ENCODE data around the gene C11orf68. TPM values are rescaled to one million over a fixed set of nuclear protein-coding genes. Genes with fewer than 3 reads are reported as not detected.
A peak's percentile ranks its signal among the peaks of the same experiment; 100 is the strongest.

Gene C11orf68
- total and polyA plus RNA-seq, 2 of the 8 experiments (the other 6 are each of a cell fraction or from before 2014, with no cell fraction given): 24.0 to 51.2 TPM

DNA sequence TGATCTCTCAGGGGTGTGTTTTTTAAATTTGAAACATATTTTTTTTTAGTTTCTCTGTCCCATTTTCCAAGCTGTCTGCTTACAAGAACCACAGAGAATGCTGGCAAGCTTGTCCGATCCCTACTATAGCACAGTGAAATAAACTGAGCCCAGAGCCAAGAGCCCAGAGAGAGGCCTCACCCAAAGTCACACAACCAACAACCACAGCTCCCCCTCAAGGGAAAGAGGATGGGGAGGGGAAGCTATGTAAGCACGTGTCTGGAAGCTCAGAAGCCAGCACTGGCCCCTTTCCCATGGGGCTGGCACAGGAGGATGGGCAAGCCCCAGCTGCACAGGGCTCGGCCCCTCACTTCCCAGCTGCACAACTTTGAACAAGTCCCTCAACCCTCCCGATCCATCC, 39.4 kb upstream of the C11orf68 start:
- H4K8ac ChIP-seq (ENCODE audit: extremely low read depth, insufficient read depth, low read length): peak overlapping the region; percentile 80; the same call in 1 of the 2 replicates
- no peak overlapping the region for H2BK120ac ChIP-seq (replicated peaks; ENCODE audit: low read depth, low read length)
- no peak overlapping the region for H2BK12ac ChIP-seq (ENCODE audit: low read depth, low read length)
- no peak overlapping the region for H3K27ac ChIP-seq (ENCODE audit: low read depth, low read length)
- H2AK5ac ChIP-seq (ENCODE audit: low read depth, low read length): no peak overlapping the region
- peaks cover 11 to 13% of the 10 kb centered on the region in 2 experiments for H3K79me2 ChIP-seq (ENCODE audit: control insufficient read depth in 1 of 2, insufficient read depth in 2 of 2, low read length in 2 of 2)
- H4K5ac ChIP-seq (ENCODE audit: insufficient read length, low read depth, low read length): no peak overlapping the region
- H2AFZ ChIP-seq (ENCODE audit: low read length): no peak overlapping the region
- H2BK15ac ChIP-seq (ENCODE audit: low read length): no peak overlapping the region
- WGBS, 2 experiments (ENCODE audit: extremely low coverage in 1 of 2, insufficient coverage in 1 of 2, insufficient read length in 1 of 2, insufficient replicate concordance in 2 of 2, low coverage in 1 of 2, low lambda C conversion rate in 2 of 2, missing lambda C conversion rate in 1 of 2): 79% methylated on average over 4 of the region's 4 CpGs; no CpG with 5 or more reads in 1 of the 2 experiments
- peaks cover 9% of the 10 kb centered on the region for H3K79me1 ChIP-seq (ENCODE audit: low read depth, low read length)
- H2BK5ac ChIP-seq (ENCODE audit: low read depth, low read length): no peak overlapping the region
- no peak overlapping the region for H3K23ac ChIP-seq (ENCODE audit: insufficient read length)
- TF ChIP-seq SP2 (IDR thresholded peaks at IDR 0.05; ENCODE audit: low read length) (no peak), EP300 (IDR thresholded peaks at IDR 0.05; ENCODE audit: borderline replicate concordance in 1 of 2, low read depth in 2 of 2, low read length in 2 of 2) (no peak), GTF2F1 (IDR thresholded peaks at IDR 0.05; ENCODE audit: borderline replicate concordance, low read depth, low read length) (no peak), JUND (IDR thresholded peaks at IDR 0.05; ENCODE audit: low read length) (no peak), BCL11A (IDR thresholded peaks at IDR 0.05; ENCODE audit: low read depth in 2 of 2, low read length in 2 of 2) (no peak)
- H3K4me2 ChIP-seq (ENCODE audit: insufficient read depth in 1 of 2, low read depth in 2 of 2, low read length in 2 of 2): no peak overlapping the region
- no peaks in the 10 kb centered on the region for H3K36me3 ChIP-seq (ENCODE audit: control insufficient read depth in 2 of 4, insufficient read depth in 4 of 4, low read length in 3 of 4)
- no peaks in the 10 kb centered on the region for H3K27me3 ChIP-seq (replicated peaks in 1 of 4; ENCODE audit: control insufficient read depth in 3 of 4, extremely low read depth in 1 of 4, insufficient read depth in 3 of 4, low read length in 3 of 4)
- POLR2A ChIA-PET (ENCODE audit: partially characterized antibody): interaction anchor here (0.8 to 2.5 kb wide), 4 partner anchors 12 to 32 kb away, joined by 3 to 13 read pairs (median 3); partner anchors contain the start of gene TSGA10IP
- no peak for DNase-seq (ENCODE audit: low read depth in 1 of 2, low spot score in 2 of 2)
- H3K18ac ChIP-seq (ENCODE audit: extremely low read depth, low read length): no peak overlapping the region
- H3K9ac ChIP-seq (replicated peaks in 1 of 4; ENCODE audit: extremely low read depth in 1 of 4, low read depth in 3 of 4, low read length in 3 of 4): peak overlapping the region in 1 of 4 experiments; percentile 43; a peak in 1 of 7 replicates
- H4K91ac ChIP-seq (replicated peaks; ENCODE audit: insufficient read length, low read length): no peak overlapping the region
- no peak overlapping the region for H2BK20ac ChIP-seq (ENCODE audit: low read length)
- no peak overlapping the region for H3K56ac ChIP-seq (replicated peaks; ENCODE audit: insufficient read length, low read depth, low read length)
- no peak overlapping the region for H3K4ac ChIP-seq (replicated peaks; ENCODE audit: insufficient read length, low read depth, low read length)
- CTCF ChIA-PET (ENCODE audit: partially characterized antibody): interaction anchor here (0.6 to 2.8 kb wide), 8 partner anchors 11 to 356 kb away, joined by 3 to 16 read pairs (median 3); partner anchors contain the start of gene CCDC85B
- peaks cover 12% of the 10 kb centered on the region; the same call in 1 of the 2 replicates for H3K23me2 ChIP-seq (ENCODE audit: low read depth, low read length)
- no peaks in the 10 kb centered on the region for H3K9me3 ChIP-seq (ENCODE audit: insufficient read depth in 2 of 2, low read depth in 1 of 2, low read length in 1 of 2)
- no peak overlapping the region for H3K14ac ChIP-seq (ENCODE audit: insufficient read length)
- FAIRE-seq: no peak
- H3K4me3 ChIP-seq (ENCODE audit: extremely low read depth in 1 of 4, insufficient read depth in 2 of 4, low read depth in 3 of 4, low read length in 4 of 4): no peak overlapping the region
- no peaks in the 10 kb centered on the region for H4K20me1 ChIP-seq (replicated peaks in 1 of 2; ENCODE audit: control insufficient read depth in 1 of 2, insufficient read depth in 2 of 2, low read length in 2 of 2)
- peaks cover 0 to 14% (median 3%) of the 10 kb centered on the region in 4 experiments; a peak in 5 of 7 replicates for H3K4me1 ChIP-seq (replicated peaks in 1 of 4; ENCODE audit: control insufficient read depth in 3 of 4, insufficient read depth in 4 of 4, low read length in 3 of 4)
